GM21529 (cell line): Measurements from ENCODE around the gene QRSL1.
"Not testable (repeated sequence)": the region's sequence is repeated elsewhere in the genome, so short reads cannot be mapped to it uniquely, and the experiment has no call there.

Source experiments
- ATAC-seq: cut with Tn5 transposase; IDR thresholded peaks from one replicate; pipeline ENCODE4 v1.9.1; 2021; ENCODE audit not compliant: unreplicated experiment

Gene QRSL1

GRCh38 chr6:106622412-106622811, 7.0 kb upstream of the QRSL1 start:
- no peak for ATAC-seq

- no peak for ATAC-seq
Observed at GRCh38 chr6:106623039-106623438, 6.3 kb upstream of the QRSL1 start.

GRCh38 chr6:106626485-106626884, 2.9 kb upstream of the QRSL1 start:
- ATAC-seq: peak; percentile 26

GRCh38 chr6:106627760-106628159, 1.6 kb upstream of the QRSL1 start:
- not testable (repeated sequence) for ATAC-seq

GRCh38 chr6:106628658-106629102, 698 bp upstream of the QRSL1 start:
- ATAC-seq: peak; percentile 1

- no peak for ATAC-seq
Observed at GRCh38 chr6:106629859-106630163, 433 bp downstream of the QRSL1 start.

- ATAC-seq: no peak
Observed at GRCh38 chr6:106630366-106630765, 988 bp downstream of the QRSL1 start.

- ATAC-seq: no peak
Observed at GRCh38 chr6:106631346-106631745, 2.0 kb downstream of the QRSL1 start.

- no peak for ATAC-seq
Observed at GRCh38 chr6:106634565-106634964, 5.2 kb downstream of the QRSL1 start.

- ATAC-seq: peak; percentile 26
Observed at GRCh38 chr6:106637051-106637716, 7.8 kb downstream of the QRSL1 start.

- peak; percentile 82 for ATAC-seq
Observed at GRCh38 chr6:106637717-106638341, 8.5 kb downstream of the QRSL1 start.

- no peak for ATAC-seq
Observed at GRCh38 chr6:106639812-106640211, 10.4 kb downstream of the QRSL1 start.

- no peak for ATAC-seq
Observed at GRCh38 chr6:106642476-106642875, 13.1 kb downstream of the QRSL1 start.

- ATAC-seq: no peak
Observed at GRCh38 chr6:106643061-106643460, 13.7 kb downstream of the QRSL1 start.

GRCh38 chr6:106648651-106649308, 19.4 kb downstream of the QRSL1 start:
- peak; percentile 89 for ATAC-seq

GRCh38 chr6:106658469-106658868, 29.1 kb downstream of the QRSL1 start:
- ATAC-seq: no peak

- no peak for ATAC-seq
Observed at GRCh38 chr6:106659859-106660258, 30.5 kb downstream of the QRSL1 start.

- no peak for ATAC-seq
Observed at GRCh38 chr6:106662458-106662857, 33.1 kb downstream of the QRSL1 start.

GRCh38 chr6:106666282-106667021, 37.1 kb downstream of the QRSL1 start:
- peak; percentile 100 for ATAC-seq

GRCh38 chr6:106667022-106667402, 37.6 kb downstream of the QRSL1 start:
- no peak for ATAC-seq

- no peak for ATAC-seq
Observed at GRCh38 chr6:106670236-106670635, 40.9 kb downstream of the QRSL1 start.

GRCh38 chr6:106671651-106672050, 42.3 kb downstream of the QRSL1 start:
- ATAC-seq: no peak
